Measurements from ENCODE around the gene C21orf58.

C21orf58 gene

DNA sequence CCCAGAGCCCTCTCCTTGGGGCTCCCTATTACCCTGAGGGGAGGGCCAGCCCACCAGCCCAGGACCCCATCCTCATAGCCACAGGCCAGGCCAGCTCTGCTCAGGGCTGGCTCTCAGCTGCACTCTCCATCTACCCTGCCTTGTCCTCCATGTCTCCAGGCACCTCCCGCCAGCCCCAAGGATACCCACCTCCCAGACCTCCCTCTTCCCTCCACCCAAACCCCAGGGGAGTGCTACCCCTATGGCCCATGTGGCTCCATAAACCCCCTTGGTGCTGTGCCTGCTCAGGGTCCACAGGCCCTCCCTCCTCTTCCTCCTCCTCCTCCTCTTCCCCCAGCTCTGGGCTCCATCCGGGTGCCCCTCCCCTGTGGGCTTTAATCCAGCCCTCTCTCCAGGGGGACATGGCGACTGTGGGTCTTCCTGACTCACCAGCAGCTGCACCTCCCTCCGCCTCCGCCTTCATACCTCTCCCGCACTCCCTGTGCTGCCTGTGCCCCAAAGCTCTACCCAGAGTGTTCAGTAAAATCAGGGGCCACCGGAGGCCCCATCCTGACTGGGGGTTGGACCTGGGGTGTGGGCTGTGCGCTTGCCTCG, 28.4 kb downstream of the C21orf58 start:
- DNase-seq (ENCODE audit: low read depth in 2 of 2), result no peak

DNA sequence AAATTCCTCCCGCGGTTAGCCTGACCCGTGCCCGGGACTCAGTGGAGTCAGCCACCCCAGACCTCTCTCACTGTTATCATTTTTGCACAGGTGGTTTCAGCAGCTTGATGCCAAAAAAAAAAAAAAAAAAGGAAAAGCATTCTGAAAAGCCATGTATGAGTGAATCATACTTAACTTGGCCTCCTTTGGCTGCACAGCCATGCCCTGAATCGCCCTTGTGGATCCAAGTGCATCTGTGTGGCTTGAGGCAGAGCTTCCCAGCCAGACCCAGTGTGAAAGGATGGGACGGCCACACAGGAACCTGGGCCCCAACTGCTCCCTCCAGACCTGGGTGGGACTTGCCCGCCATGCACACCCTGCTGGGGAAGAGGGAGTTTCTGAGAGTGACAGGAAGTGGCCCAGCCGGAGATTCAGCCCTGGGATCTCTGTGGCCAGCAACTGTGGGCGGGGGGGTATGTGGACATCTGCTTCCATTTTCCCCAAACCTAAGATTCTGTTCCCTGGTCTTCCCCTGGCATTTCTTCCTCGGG, 29.0 kb downstream of the C21orf58 start:
- no peak for DNase-seq (ENCODE audit: low read depth in 2 of 2)

DNA sequence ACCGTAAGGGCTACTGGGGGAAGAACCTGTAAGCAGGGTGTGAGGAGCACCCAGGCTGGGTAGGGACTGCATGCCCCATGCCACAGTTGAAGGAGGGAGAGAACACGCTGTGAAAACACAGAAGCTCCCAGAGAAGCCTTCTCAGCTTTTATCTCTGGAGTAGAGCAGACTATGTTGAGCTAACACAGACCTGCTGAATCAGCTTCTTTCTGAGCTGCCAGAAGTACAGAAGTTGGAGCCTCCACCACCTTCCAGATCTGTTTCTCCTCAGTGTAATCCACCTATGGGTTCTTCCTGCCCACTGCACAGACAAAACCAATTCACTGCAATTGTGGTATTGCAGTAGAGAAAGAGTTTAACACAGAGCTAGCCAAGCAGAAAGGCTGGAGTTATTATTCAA, 32.1 kb downstream of the C21orf58 start:
- DNase-seq (ENCODE audit: low read depth in 2 of 2), result no peak

DNA sequence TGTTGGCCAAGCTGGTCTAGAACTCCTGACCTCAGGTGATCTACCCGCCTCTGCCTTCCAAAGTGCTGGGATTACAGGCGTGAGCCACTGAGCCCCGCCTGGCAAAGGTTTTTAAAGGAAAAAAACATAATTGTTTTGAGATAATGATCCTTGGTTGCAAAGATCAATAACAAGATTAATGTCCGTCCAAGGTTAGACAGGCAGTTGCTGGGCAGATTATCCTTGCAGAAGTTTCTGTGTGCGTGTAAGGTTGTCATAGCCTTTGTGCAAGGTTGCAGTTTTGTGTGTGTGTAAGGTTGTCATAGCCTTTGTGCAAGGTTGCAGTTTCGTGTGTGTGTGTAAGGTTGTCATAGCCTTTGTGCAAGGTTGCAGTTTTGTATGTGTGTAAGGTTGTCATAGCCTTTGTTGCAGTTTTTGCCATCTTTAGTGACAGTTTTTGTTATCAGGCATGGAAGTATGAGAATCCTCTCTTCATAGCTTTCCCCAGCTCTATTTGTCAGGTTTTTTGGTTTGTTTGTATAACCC, 34.0 kb downstream of the C21orf58 start:
- no peak for DNase-seq (ENCODE audit: low read depth in 2 of 2)

DNA sequence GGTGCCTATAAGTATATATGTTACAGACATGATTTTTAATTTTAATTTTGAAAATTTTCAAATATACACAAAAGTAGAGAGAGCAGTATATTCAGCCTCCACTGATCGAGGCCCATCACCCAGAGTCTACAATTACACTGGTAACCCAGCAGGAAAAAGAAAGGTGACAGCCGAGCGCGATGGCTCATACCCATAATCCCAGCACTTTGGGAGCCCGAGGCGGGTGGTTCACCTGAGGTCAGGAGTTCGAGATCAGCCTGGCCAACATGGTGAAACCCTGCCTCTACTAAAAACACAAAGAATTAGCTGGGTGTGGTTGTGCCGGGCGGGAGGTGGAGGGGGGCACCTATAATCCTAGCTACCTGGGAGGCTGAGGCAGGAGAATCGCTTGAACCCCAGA, 36.1 kb downstream of the C21orf58 start:
- no peak for DNase-seq (ENCODE audit: low read depth in 2 of 2)

DNA sequence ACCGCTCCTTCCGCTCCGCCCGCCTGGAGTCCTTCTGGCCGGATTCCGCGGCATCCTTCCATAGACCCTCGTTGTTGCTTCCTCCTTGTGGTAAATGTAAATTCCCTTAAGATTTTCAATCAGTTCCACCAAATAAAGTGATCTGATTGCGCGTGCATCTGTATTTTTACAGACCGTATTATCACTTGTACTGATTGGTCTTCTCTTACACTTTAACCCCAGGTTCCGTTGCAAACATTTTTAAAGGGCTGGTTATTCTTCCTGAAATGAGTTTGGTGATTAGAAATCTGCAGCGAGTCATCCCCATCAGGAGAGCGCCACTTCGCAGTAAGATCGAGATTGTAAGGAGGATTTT, 37.0 kb downstream of the C21orf58 start:
- no peak for DNase-seq (ENCODE audit: low read depth in 2 of 2)

DNA sequence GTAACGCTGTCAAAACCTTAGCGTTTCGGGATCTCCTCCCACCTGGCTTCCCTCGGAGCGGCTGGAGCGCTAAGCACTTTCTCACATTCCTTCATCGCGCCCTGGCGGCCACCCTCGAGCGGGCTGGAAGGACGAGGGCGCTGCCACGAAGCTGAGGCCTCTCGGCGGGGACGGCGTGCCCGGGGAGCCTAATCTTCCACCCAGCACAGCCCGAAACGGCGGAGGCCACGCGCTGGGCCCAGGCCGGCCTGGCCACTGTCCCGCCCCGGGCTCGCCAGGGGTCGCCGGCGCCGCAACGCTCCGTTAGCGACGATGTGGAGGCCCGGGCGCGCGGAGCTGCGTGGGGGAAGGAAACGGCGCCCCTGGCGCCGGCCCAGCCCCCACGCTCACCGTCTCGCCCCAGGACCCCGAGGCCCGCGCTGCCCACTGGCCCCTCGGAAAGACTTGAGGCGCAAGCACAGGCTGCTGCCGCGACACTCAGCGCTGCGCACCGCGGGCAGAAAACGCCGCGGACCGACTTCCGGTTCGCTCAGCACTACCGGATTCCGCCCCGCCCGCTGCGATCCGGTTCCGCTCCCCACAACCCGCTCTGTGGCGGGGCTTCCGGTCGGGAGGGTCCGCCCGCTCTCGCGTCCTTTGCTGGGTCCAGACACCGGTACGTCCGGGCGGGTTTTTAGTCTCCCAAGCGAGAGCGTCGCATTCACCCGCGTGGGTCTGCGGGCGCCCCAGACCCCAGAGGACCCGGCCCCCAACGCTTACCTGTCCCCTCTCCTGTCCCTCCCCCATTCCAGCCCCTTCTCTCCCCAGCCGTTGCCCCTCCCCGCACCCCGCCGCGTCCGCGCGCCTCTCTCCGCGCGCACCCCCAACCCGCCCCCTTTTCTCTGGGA, 37.7 kb downstream of the C21orf58 start, which contains the start of gene YBEY:
YBEY (plus strand) TSS at position 582 of the 887 bp plus-strand sequence. CDS start 572 bp downstream, outside the sequence.
- peak; percentile 59 to 81 for DNase-seq (ENCODE audit: low read depth in 2 of 2)

DNA sequence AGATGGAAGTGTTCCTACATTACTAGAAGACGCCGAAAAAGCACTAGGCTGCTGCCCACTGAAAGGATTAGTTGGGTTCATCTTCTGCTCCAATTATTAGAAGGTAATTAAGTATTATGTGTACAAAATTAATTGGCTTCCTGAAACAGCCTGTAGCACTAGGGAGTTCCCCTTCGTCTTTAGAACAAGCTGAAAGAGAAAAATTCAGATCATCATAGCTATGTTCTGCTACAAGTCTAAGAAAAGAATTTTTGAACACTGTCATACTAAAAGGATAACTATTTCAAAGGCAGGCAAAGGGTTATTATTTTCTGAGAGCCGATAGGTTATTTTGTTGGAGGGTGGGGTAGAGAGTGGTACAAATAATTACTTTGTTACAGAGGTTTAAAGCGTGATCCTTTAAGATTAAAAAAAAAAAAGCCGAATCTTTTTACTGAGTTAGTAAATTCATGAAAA, 38.4 kb downstream of the C21orf58 start, which contains the start of gene MCM3AP:
MCM3AP (minus strand) TSS at position 406 of the 456 bp plus-strand sequence; CDS start at position 81, 325 bp downstream.
- no peak for DNase-seq (ENCODE audit: low read depth in 2 of 2)

DNA sequence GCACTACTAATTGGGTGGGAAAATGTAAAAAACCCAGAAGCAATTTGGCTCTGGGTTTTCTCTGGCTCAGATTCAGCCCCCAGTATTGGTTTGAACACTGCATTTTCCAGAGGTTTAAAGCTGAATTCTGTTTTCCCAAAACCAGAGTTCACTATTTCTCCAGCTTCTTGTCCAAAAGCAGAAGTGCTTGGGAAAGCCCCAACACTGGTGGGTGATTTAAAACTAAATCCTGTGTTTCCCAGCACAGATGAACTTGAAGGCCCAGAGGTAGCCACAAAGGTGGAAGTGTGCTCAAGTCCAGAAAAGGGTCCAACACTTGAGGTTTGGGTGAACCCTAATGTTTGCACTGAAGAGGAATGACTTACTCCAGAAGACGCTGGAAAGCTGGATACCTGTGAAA, 38.9 kb downstream of the C21orf58 start:
- DNase-seq (ENCODE audit: low read depth in 2 of 2), result no peak

DNA sequence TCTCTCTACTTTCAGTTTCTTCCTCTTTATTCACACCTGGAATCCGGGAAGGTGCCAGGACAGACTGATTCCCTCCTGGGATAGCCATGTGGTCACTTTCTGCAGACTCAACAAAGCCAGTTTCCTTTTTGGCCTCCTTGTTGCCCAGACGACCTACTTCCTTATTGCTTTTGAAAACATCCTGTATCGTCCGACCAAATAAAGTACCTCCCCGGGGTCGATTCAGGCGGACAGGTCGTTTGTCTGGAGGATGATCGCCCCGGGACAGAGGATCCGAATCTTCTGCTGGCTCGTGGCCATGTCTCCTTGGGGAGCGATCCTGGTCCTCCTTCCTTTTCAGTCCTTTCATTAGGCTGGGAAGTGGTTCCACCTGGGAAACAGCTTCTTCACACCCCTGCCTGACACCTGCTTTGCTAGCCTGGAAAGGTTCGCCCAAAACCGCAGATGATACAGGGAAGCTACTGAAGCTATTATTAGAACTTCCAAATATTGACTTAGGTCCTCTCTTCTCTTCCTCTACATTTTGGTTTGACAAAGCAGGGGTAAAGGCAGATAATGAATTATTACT, 39.5 kb downstream of the C21orf58 start:
- DNase-seq (ENCODE audit: low read depth in 2 of 2), result no peak

DNA sequence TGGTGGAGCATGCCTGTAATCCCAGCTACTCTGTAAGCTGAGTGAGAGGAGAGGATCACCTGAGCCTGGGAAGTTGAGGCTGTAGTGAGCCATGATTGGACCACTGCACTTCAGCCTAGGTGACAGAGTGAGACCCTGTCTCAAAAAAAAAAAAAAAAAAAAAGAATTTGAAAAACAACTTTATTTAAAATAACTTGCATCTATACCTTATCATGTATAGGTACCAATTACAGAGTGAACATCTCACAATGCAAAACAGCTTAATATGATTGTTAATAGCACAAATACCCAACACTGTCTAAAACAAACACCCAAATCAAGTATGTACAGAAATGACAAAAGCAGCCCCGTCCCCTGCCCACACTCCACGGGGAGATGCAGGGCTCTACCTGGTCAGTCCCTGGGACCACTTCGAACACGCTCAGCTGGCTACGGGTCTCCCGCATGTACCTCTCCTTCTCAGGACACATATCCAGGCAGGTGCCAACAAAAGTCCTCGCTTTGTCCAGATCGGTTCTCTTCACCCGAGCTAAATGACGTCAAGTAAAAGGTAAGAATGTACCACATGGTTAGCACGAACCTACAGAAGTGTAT, 48.8 kb downstream of the C21orf58 start:
- DNase-seq (ENCODE audit: low read depth in 2 of 2), result no peak

DNA sequence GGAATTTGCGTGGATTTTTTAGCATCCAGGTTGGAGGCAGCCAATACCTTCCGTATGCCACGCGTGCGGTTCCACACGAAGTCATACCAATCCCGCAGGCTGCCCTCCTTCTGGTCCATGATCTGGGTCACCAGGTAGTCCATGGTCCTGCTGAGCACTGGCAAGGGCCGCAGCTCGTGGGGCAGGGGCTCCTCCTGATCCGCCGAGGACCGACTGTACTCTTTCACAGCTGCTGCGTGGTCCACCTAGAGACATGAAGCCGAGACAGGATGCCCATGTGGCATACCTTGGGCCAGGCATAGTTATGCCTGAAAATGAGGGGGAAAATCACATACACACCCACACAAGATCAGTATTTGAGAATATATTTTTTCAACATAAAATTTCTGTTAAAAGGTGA, 50.3 kb downstream of the C21orf58 start:
- no peak for DNase-seq (ENCODE audit: low read depth in 2 of 2)

DNA sequence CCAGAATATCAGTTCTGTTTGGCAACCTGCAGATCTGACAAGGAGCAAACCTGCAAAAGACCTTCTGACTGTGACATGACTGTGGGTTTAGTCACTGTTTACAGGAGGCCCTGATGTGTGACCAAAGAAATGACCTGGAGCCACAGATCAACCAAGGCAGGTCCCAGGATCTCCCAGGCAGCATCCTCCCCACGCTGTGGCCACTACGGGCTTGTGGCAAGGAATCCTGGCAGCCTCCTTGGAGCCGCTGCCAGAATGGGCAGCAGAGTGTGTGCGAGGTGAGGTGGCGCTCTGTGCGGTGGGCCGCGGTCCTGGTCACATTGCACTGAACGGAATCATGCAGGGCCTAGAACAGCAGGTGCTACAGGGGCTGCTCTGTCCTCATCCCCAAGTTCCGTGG, 54.2 kb downstream of the C21orf58 start:
- DNase-seq (ENCODE audit: low read depth in 2 of 2), result no peak

DNA sequence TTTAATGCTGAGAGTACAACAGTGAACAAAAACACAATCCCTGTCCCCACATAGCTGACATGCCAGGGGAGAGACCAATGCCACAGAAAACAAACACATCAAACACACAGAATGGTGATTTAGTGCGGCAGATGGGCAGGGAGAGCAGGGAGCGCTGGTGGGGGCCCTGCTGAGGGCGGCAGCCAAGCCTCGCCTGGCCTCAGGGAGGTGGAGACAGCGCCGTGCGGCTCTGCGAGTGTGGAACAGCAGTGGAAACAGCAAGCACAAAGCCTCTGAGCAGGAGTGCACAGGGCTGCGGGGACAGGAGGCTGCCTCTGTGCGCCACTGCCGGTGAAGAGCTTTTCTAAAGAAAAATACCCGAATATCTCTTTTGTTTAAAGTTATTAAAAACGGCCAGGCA, 55.3 kb downstream of the C21orf58 start:
- no peak for DNase-seq (ENCODE audit: low read depth in 2 of 2)

DNA sequence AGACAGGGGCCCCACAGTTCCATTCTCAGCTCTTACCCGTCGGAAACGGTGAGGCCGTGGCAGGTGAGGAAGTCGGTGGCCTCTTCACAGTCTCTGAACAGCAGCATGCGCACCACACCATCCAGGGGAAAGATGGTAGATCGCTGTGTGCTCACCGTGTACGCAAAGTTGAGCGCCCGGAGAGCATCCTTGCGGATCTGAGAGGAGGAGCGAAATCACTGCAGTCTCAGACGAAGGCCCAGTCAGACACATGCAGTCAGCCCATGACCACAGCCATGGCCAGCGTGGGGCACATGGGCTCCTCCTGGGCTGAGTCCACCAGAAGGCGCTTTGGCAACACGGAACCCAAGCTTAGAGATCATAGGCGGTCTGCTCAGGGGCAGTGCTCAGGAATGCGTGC, 56.7 kb downstream of the C21orf58 start:
- no peak for DNase-seq (ENCODE audit: low read depth in 2 of 2)

DNA sequence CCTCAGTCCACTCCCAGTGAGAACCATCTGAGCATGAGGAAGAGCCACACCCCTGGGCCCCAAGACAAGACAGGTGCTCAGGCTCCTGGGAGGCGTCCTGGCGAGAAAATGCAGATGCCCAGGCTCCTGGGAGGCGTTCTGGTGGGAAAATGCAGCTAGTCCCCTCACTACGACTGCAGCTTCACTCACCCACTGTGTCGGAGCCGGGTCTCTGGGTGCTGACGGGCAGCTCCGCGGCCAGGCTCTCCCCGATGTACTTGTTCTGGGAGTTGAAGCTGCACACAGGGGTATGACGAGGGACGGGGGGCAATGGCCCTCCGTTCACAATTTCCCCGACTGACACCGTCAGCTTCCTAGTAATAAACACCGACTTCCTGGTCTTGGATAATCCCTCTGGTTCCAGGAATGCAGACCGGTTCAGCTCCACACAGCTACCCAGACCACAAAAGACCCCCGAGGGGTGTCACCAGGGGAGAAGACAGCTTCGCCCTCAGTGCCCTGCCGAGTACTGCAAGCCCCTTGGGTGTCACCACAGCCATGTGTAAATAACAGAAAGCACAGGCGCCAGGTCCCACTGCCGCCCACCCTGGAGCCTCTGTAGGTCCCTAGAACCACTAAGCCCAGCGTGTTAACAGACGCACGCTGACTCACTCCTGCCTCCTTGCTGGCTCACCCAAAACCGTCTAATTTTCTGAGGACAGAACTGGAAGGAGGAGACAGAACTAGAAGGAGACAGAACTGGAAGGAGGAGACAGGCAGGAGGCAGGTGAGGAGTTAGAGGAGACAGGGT, 57.7 kb downstream of the C21orf58 start:
- DNase-seq (ENCODE audit: low read depth in 2 of 2), result no peak

DNA sequence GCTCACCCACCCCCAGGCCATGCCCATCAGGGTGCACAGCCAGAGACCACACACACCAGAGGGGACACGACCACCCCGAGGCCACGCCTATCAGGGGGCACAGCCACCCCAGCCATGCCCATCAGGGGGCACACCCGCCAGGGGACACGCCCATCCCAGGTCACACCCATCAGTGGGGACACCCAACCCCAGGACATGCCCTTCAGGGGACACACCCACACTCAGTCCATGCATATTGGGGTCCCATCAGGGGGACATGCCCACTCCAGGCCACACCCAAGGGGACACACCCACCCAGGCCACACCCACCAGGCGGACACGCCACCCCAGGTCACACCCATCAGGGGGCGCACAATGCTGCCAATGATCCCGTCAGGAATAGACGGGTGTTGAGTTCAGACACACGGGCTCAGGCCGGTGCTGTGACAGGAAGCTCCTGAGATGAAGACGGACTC, 59.0 kb downstream of the C21orf58 start:
- no peak for DNase-seq (ENCODE audit: low read depth in 2 of 2)

DNA sequence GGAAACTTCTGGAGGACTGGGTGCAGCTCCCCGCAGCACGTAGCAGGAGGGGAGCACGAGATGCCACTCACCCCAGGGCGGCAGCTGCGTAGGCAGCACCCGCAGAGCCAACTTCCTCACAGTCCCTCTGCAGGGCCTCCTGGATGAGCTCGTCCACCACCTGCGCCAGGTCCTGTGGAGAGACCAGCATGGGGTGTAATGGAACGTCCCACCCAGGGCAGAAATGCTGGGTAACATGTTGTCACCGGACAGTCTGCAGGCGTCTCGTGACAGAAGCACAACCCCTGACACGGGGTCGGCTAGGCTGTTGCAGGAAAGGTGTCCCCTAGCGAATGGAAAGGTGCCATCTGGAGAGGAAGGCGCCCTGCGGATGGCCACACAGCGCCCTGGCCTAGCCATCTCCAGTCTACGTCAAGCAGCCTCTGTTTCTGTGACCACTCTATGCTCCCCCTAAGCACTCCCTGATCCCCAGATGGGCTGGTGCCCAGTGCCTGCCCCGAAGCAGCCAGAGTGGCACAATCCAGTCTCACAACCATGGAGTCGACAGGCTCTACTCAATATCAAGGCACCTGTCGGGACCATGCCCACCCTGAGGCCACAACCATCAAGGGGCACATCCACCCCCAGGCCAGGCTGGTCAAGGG, 59.5 kb downstream of the C21orf58 start:
- no peak for DNase-seq (ENCODE audit: low read depth in 2 of 2)

DNA sequence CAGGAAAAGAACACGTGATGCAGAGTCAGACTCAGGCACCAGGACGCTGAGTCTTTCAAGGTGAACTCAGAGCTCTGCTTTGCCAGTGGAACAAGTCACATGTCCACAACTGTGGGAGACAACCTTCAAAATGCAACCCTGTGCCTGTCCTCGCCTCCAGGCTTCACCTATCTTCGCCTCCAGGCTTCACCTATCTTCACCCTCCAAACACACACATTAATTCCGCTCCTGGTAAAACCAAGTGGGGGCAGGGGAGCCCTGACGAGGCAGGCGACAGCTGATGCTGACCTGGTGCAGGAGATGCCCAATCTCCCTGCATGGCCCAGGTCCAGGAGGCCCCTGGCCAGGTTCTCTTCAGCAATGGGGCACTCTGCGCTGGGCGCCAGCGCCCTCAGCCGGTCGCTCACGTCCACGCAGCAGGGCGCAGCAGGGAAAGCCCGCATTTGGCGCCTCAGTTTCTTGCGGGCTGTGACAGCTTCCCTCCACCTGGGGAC, 67.1 kb downstream of the C21orf58 start:
- no peak for DNase-seq (ENCODE audit: low read depth in 2 of 2)

DNA sequence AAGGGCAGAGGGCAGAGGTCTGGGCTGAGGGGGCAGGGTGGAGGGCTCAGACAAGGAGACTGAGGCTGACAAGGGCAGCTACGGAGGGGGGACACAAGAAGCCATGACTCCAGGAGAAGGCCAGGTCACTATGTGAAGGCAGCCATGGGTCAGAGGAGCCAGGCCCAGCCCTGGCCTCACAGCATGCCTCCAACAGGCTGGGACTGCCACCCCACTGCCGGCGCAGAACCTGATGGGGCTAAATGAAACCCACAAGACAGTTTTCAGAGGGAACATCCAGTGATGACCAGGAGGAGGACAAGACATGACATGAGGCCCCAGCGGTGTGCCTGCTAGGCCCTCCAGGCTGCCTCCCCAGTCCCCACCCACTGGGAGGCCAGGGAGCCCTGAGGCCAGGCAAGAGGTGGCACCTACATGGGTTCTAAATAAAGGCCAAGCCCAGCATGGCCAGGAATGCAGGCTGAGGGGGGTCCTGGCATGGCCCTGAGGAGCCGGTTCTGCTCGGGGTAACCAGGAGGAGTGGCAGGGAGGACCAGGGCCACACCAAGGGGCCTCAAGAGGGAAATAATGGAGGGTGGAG, 67.8 kb downstream of the C21orf58 start:
- no peak for DNase-seq (ENCODE audit: low read depth in 2 of 2)

All from stimulated activated CD8-positive, alpha-beta memory T cell treated with anti-CD3 and anti-CD28 coated beads, Interleukin-7, amount 100 ng/mL, for 4 hours (primary cell).